IPS-NIHi7 (cell line): Measurements from ENCODE around the gene GPHN.
"Not testable (repeated sequence)": the region's sequence is repeated elsewhere in the genome, so short reads cannot be mapped to it uniquely, and the experiment has no call there.

ENCODE experiments used
- DNase-seq: peaks from one replicate; pipeline ENCODE4 v3.0.0; 2012; ENCODE audit warnings: mixed read lengths; ENCODE audit errors: extremely low spot score

GPHN gene

DNA sequence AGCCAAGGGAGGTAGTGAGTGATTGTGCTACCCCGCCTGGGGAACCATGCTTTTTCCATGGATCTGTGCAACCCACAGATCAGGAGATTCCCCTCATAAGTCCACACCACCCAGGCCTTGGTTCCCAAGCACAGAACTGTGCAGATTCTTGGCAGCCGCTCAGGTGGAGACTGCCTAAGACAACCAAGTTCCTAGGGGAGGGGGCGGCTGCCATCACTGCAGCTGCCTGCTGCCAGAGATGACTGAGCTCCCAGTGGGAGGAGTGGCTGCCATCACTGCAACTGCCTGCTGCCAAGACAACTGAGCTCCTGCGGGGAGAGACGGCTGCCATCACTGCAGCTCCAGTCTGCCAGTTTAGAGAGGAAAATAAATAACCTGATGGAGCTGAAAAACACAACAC is 542.9 kb downstream of the GPHN start:
- DNase-seq, result no peak

DNA sequence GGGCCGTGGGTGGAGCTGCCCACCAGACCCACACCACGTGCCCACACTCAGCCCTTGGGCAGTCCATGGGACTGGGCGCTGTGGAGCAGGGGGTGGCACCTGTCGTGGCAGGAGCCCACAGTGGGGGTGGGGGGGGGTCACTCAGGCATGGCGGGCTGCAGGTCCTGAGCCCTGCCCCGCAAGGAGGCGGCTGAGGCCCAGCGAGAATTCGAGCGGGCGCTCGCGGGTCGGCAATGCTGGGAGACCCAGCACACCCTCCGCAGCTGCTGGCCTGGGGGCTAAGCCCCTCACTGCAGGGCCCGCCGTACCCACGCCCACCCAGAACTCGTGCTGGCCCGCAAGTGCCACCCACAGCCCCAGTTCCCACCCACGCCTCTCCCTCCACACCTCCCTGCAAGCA is 548.7 kb downstream of the GPHN start:
- DNase-seq, result no peak

DNA sequence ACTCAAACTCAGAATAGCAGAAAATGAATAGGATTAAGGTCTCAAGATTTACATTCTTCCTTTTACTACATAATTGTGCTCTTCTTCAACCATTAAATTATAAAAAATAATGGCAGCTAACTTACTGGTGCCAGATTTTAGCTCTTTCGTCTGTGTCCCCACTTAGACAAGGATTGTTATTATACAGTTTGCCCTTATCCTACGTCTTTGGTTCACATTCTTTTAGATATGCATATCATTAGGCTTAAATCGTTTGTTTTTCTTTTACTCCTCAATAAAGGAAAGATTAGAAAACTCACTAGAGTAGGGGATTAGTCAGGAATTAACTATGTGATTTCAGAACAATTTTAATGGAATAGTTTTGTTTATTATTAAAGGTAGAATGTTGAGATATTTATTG is 551.6 kb downstream of the GPHN start:
- DNase-seq, result no peak

DNA sequence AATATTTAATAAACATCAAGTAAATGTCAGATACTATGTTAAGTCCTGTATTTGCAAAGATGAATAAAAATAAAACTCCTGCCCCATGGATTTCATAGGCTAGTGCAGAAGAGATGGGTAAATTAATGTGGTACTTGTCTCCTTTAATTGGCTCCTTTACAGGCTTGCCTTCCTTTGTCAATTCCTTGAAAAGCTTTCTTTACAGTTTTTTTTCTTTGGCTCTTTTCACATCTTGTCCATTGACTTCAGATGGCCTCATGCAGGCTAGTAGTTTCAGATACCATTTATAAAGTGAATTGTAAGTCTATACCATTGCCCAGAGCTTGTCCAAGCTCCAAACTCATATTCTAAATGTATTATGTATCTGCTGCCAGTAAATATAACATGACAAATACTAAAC is 552.6 kb downstream of the GPHN start:
- no peak for DNase-seq

DNA sequence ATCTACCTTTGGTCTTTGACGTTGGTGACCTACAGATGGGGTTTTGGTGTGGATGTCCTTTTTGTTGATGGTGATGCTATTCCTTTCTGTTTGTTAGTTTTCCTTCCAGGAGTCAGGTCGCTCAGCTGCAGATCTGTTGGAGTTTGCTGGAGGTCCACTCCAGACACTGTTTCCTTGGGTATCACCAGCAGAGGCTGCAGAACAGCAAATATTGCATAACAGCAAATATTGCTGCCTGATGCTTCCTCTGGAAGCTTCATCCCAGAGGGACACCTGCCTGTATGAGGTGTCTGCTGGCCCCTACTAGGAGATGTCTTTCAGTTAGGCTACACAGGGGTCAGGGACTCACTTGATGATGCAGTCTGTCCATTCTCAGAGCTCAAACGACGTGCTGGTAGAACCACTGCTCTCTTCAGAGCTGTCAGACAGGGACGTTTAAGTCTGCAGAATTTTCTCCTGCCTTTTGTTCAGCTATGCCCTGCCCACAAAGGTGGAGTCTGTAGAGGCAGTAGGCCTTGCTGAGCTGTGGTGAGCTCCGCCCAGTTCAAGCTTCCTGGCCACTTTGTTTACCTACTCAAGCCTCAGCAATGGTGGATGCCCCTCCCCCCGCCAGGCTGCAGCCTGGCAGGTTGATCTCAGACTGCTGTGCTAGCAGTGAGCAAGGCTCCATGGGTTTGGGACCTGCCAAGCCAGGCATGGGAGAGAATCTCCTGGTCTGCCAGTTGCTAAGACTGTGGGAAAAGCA is 559.3 kb downstream of the GPHN start:
- DNase-seq, result not testable (repeated sequence)

DNA sequence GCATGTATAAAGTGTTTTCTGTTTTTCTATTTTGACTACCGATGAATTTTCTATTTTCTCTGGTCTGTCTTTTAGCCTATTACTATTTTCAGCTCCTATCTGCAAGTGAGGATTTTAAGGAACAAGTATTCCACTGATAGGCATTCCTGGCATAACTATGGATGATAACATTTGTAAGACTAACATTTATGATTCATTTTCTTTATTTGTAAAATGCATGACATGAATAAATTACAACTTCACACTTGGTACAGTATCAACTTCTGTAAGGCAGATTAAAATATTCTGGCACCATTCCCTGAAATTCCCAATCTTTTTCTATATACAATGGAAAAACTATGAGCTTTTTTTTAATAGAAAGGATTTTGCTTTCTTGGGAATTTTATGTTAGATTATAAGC is 560.3 kb downstream of the GPHN start:
- no peak for DNase-seq

DNA sequence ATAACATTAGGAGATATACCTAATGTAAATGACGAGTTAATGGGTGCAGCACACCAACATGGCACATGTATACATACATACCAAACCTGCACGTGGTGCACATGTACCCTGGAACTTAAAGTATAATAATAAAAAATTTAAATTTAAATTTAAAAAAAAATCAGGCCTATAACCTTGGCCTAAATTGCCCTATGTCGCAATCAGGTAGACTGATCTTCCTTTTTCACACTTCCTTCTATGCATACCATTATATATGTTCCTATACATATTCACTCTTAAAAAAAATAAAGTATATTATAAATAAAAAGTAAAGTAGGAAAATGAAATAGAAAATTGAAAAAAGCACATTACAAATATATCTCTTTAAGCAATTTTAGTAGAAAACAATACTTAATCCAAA is 563.6 kb downstream of the GPHN start:
- no peak for DNase-seq

DNA sequence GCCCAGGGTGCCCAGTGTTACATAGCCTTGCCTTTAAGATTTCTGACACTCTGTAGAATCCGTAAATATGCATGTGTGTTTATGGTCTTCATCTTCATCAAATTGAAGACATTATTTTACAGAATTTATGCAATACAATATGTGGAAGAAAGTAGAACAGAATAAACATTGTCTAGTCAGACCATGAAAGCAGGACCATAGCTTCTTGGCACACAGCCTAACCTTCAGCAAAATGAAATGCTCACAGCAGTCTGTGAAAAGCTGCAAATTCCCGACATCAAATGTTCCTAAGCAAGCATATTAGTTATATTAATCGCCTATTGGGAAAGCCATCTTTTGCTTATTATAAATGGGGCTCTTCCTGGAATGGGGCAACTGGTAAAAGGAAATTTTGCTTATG is 570.0 kb downstream of the GPHN start:
- DNase-seq, result no peak

DNA sequence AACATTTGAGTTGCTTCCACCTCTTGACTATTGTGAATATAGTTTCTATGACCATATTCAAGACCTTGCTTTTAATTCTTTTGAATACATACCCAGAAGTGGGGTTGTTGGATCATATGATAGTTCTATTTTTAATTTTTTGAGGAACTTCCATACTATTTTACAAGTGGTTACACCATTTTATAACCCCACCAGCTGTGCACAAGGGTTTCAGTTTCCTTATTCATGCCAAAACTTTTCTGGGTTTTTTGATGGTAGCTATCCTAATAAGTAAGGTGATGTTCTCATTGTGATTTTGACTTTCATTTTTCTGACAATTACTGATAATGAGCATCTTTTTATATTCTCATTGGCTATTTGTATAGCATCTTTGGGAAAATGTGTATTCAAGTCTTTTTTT is 571.9 kb downstream of the GPHN start:
- no peak for DNase-seq

DNA sequence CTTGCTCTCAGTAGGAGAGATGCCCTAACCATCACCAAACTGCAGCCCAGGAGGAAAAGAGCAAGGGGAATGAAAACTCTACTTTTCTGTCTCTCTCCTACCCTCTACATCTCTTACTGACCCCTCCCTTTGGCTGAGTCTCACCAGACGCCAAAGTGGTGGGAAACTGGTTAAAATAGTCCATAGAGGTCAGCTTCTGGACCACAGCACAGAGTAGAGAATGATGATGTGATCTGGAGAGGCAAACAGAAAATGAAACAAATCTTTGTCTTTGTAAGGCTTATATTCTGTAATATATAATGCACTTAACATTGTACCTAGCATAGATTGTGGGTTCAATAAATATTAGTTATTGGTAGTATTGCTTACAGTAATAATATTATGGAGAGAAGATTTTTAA is 600.3 kb downstream of the GPHN start:
- DNase-seq, result no peak

DNA sequence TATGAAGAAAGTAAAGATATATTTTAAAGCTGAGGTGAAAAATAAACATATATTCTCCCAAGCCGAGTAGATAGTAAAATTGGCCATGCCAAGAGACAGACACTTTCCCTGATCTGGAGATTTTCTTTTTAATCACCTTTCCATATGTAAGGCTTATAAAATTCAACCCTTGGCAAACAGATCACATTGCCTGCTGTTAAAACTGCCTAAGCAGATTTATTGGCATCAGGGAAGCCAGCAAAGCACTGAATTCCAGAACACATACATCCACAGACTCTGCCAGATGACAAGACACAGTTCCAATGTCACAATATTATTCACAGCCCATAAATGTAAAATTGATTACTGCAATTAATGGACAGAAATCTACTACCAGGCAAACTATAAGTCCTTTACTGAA is 603.1 kb downstream of the GPHN start:
- no peak for DNase-seq

DNA sequence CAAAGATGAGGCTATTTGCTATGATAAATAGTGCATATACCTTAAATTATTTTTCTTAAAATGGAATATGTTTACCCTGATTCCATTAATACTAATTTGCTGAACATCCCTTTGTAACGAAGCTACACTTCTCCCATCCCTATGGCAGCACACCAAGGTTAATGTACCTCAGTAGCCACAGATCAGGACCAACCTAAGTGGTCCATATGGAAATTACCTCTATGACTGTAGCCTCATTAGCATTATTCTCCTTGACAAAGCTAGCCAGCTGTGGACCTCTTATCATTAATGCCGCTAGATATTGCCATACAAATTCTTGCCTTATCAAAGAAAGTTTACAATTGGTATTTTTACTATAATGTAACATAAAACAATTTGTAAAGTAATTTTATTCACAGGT is 604.4 kb downstream of the GPHN start:
- DNase-seq, result no peak

DNA sequence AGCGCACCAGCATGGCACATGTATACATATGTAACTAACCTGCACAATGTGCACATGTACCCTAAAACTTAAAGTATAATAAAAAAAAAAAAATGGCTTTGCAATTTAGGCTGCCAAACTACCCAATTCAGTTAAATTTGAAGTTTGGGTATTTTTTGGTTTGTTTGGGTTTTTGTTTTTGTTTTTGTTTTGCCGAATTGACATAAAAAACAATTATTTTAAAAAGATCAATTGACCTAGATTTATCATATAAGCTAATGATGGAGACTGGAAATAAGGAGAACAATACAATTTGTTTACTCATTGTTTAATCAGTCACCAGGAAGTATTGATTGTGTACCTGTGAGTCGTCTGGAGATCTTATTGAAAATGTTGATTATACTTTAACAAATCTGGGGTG is 619.2 kb downstream of the GPHN start:
- DNase-seq, result no peak

DNA sequence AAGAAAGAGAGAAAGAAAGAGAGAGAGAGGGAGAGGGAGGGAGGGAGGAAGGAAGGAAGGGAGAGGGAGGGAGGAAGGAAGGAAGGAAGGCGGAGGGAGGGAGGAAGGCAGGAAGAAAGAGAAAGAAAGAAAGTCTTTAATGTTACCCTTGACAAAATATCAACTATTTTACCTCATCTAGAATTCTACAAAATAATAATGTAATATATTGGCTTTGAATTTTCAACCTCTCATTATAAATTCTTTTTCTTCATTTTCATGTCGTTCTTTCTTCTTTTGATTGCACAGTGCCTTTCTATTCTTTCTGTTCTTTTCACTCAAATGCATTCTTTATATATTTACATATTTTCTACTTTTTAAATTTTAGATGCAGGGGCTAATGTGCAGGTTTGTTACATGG is 621.8 kb downstream of the GPHN start:
- no peak for DNase-seq

DNA sequence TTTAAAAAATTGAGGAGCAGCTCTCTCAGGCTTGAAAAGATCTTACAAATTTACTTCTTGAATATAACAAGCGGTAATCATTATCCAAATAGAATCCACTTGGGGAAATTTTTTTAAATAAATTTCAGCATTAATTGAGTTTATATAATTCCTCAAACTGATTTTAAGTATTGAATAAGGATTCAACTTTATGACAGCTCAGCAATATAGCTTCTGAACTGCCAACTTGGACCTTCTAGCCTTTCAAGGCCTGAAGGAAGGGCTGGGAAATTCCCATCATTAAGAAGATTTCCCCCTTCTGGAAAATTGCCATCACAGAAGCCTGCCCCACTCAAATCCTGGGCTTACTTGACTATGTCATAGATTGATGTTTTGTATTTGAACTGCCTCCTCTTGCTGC is 623.7 kb downstream of the GPHN start:
- DNase-seq, result no peak

DNA sequence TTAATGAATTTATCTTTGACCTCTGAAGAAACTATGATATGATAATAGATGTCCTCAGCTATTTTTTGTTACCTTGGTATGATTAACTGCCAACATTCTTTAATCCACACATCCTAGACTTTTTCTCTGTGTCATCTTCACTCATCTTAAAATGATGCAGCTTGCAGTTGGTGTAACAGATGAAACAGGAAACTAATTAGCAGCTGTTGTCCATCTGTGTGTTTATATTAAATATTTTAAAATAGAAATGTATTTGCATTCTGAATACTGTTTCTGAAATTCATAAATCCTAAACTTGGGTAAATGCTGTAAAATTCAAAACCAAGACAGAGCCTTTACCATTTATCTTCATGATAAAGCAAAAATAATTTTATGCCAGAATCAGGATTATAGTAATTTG is 625.2 kb downstream of the GPHN start:
- no peak for DNase-seq

DNA sequence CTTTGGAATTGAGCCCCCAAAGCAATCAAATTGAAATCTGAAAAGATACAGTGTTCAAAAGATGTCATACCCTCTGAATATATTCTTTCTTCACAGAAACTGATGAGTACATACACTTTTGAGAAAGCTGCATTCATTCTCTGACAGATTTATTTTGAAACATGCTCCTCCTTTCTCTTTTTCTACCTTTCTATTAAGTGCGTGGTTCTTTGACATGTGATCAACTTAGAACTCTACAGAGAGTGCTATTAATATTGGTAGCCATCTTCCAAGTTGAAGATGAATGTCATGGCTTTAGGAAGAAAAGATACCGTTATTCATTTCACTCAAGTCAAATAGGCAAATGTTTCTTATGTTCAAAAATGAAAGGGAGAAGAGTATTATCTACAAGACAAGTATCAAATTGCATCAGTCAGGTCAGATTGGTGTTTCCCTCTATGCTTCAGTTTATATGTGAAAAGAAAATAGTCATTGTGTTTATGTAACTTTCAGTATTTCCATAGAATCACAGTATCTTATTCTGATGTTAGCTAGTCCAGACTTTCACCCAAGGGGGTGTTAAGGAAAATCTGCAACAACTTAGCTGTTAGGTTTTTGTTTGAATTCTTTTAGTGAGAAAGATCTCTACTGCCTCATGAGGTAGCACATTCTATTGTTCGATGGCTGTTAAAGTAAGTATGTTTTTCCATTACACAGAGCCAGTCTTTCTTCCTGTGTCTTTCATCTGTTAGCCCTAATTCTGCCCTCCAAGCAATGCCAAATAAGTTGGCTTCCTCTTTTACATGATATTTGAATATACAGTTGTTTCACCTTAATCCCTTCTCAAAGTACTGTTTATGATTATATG is 625.9 kb downstream of the GPHN start:
- no peak for DNase-seq

DNA sequence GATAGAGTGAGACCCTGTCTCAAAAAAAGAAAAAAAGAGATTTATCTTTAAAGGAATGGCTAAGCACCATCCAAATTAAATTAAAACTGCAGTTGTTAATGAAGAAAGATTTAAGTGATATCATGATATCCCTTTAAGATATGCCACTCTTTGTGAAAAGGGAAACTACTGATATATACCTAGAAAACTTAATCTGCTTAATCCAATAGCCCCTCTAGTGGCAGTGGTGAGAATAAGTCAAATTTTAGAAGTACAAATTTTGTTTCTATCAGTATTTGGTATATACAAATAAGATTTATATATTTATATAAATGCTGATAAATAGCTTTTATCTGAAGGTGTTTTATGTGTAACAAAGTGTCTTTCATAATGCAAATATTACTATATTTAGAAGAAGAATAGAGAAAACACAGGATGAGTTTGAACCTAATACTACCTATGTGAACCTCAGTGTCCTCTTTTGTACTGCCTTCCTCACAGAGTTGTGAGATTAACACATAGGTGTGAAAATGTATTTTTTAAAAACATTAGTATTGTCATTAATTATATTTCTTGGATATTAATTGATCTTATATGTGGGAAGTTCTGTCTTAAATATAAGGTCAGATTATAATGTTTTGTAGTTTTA is 629.9 kb downstream of the GPHN start:
- DNase-seq, result peak; percentile 11

DNA sequence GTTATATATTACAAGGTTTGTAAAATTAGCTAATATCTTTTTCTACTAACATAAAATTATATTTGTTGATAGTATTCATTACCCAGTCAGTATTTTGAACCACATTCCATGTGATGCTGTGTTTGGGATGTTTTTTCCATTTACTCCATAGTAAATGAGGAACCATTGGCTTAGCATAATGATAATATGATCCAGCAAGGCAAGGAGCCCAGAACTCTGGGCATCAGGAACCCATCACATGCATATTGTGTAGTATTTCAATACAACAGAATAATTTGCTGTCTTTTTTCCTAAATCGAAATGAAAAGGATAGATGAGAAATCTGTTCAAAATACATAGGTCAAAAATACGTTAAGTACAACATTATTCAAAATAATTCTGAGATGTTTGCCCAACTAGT is 632.6 kb downstream of the GPHN start:
- DNase-seq, result no peak

DNA sequence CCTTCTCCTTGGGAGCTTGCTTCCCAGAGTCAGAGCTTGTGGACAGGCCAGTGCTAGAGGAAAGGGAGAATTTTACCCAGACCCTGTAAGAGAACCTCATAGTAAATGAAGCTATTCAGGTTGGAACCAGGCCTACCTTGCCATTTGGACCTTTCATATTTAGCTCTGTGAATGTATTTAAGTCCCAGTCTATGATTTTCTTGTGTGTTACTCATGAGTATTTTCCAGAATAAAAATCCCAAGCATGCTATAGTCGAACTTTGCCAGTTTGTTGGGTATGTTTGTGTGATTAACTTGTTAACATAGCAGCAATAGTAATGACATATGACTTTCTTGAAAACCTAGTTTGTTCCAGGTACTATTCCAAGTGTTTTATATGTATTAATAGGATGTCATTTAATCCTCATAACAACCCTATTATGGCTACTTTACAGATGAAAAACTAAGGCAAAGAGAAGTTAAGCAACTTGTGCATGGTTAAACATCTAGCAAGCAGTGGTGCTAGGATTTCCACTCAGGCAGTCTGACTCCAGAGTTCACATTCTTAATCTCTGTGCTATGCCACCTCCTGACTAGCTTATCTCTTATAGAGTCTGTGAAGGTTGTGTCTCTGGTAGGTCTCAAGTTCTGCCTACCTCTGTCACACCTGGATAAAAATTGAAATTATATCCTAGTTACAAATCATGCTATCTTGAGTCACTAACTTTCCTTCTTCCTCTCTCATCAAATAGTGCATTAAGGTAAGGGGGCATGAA is 633.4 kb downstream of the GPHN start:
- no peak for DNase-seq

DNA sequence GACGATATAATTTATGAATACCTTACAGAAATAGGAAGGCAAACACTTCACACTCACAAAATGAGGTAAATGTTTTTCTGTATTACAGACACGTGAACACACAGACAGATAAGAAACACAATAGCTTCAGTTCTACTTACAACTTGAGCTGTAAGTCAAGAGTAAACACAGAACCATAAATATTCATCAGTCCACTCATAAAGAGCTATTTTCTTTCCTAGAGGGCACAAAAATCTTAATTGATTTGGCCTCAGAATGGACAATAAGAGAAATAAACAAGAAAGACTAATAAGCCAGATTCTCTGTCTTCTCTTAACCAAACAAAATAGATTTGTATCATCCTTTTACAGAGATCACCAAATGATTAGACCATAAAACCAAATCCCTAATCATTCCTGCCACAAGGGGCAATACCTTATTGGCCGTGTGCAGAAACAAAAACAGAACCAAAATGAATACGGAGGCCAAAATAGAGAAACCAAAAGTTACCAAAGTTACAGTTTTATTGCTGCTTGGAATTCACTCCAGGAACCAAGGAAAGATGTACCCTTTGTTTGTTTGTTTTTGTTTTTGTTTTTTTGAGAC is 643.2 kb downstream of the GPHN start:
- no peak for DNase-seq

DNA sequence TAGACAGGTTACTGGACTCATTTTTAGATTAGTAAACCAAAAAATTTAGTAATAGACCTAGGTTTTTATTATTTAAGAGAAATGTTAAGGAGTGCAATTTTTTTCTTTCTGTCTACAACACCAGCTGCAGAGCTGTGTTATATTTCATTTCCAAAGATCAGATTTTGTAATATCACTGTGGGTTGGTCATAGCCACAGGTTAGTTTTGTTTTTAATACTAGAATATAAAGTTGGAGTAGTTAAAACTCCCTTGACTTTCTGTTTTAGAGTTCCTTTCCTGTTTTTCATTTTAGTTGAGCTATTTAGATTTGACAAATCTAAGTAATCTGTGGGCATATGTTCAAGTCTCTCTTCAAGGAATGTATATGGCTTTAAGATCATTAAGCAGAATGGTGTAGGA is 650.6 kb downstream of the GPHN start:
- no peak for DNase-seq
